Measurements from ENCODE around the gene PAH.

GRCh38 chr12:102910792-102911191 is 6.3 kb downstream of the PAH start:
- TF ChIP-seq CTCF (IDR thresholded peaks at IDR 0.05) (no peak), POLR2A (IDR thresholded peaks at IDR 0.05) (no peak)

All from thyroid gland (tissue), 4 donors.